ENCODE measurements around the gene NEMP1.

GRCh38 chr12:57126061-57126460 is 47.5 kb upstream of the NEMP1 start:
- TF ChIP-seq, protein P1, sequence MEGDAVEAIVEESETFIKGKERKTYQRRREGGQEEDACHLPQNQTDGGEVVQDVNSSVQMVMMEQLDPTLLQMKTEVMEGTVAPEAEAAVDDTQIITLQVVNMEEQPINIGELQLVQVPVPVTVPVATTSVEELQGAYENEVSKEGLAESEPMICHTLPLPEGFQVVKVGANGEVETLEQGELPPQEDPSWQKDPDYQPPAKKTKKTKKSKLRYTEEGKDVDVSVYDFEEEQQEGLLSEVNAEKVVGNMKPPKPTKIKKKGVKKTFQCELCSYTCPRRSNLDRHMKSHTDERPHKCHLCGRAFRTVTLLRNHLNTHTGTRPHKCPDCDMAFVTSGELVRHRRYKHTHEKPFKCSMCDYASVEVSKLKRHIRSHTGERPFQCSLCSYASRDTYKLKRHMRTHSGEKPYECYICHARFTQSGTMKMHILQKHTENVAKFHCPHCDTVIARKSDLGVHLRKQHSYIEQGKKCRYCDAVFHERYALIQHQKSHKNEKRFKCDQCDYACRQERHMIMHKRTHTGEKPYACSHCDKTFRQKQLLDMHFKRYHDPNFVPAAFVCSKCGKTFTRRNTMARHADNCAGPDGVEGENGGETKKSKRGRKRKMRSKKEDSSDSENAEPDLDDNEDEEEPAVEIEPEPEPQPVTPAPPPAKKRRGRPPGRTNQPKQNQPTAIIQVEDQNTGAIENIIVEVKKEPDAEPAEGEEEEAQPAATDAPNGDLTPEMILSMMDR (IDR thresholded peaks at IDR 0.05; ENCODE audit: borderline replicate concordance, extremely low read depth, low read length, poor library complexity, severe bottlenecking): no peak
- TF ChIP-seq EZH2 (IDR thresholded peaks at IDR 0.05; ENCODE audit: borderline replicate concordance, low read depth, low read length, severe bottlenecking): no peak

Measured in DND-41 (cell line).